ENCODE measurements around the gene SLC15A1.

- TF ChIP-seq CTCF (IDR thresholded peaks at IDR 0.05; ENCODE audit: poor library complexity, severe bottlenecking) (no peak), RAD21 (conservative IDR thresholded peaks at IDR 0.05) (no peak), TAF1 (IDR thresholded peaks at IDR 0.05; ENCODE audit: low read depth) (no peak), SMC3 (conservative IDR thresholded peaks at IDR 0.05; ENCODE audit: poor library complexity) (no peak)
These were observed 26.3 kb upstream of the SLC15A1 start for GRCh38 chr13:98778749-98779148.

All from neural cell (in vitro differentiated cells).